H9 (cell line): ENCODE measurements around the gene TNFSF8. TPM values are rescaled to one million over a fixed set of nuclear protein-coding genes. Genes with fewer than 3 reads are reported as not detected.

ENCODE experiments used
- DNase-seq: peaks from one replicate; pipeline ENCODE4 v3.0.0-alpha.2; 2017
- H2AFZ ChIP-seq: one replicate; pipeline ENCODE4 v1.6.1; 2013; ENCODE audit warnings: mild to moderate bottlenecking, low read length, control low read depth, moderate library complexity
- H2AK5ac ChIP-seq: 2 replicates; pipeline ENCODE4 v1.6.1; 2013; ENCODE audit warnings: low read length, control low read depth, mixed read lengths; ENCODE audit not compliant: insufficient read length
- H2BK120ac ChIP-seq: one replicate; pipeline ENCODE4 v1.6.1; 2013; ENCODE audit warnings: low read depth, mild to moderate bottlenecking, low read length, control low read depth, inconsistent platforms; ENCODE audit not compliant: poor library complexity, severe bottlenecking
- H2BK12ac ChIP-seq: 2 replicates; pipeline ENCODE4 v1.6.1; 2013; ENCODE audit warnings: low read length, control low read depth, mixed read lengths, low read depth; ENCODE audit not compliant: insufficient read length
- H2BK15ac ChIP-seq: 2 replicates; pipeline ENCODE4 v1.6.1; 2013; ENCODE audit warnings: low read depth, low read length, control low read depth
- H2BK20ac ChIP-seq: one replicate; pipeline ENCODE4 v1.6.1; 2013; ENCODE audit warnings: low read depth, mild to moderate bottlenecking, low read length, control low read depth, inconsistent platforms; ENCODE audit not compliant: poor library complexity, severe bottlenecking
- H2BK5ac ChIP-seq: 2 replicates; pipeline ENCODE4 v1.6.1; 2013; ENCODE audit warnings: low read length, control low read depth, mixed read lengths; ENCODE audit not compliant: insufficient read length
- H3K14ac ChIP-seq: 2 replicates; pipeline ENCODE4 v1.6.1; 2013; ENCODE audit warnings: low read length, control low read depth; ENCODE audit not compliant: insufficient read depth
- H3K18ac ChIP-seq: 2 replicates; pipeline ENCODE4 v1.6.1; 2013; ENCODE audit warnings: low read depth, mild to moderate bottlenecking, mixed read lengths, low read length, control low read depth; ENCODE audit not compliant: insufficient read length
- H3K23ac ChIP-seq: 2 replicates; pipeline ENCODE4 v1.6.1; 2013; ENCODE audit warnings: low read length, control low read depth, mixed read lengths, low read depth; ENCODE audit not compliant: insufficient read length
- H3K23me2 ChIP-seq: 2 replicates; pipeline ENCODE4 v1.6.1; 2013; ENCODE audit warnings: low read depth, mild to moderate bottlenecking, mixed read lengths, low read length, control low read depth; ENCODE audit not compliant: insufficient read length, poor library complexity, severe bottlenecking
- H3K27ac ChIP-seq: 2 replicates; pipeline ENCODE4 v1.5.1; 2013; ENCODE audit warnings: low read length, control low read depth, mixed read lengths, low read depth; ENCODE audit not compliant: insufficient read length
- H3K27me3 ChIP-seq: 2 replicates; pipeline ENCODE4 v1.6.1; 2013; ENCODE audit warnings: low read length, control low read depth, inconsistent platforms; ENCODE audit not compliant: insufficient read depth
- H3K4ac ChIP-seq: 2 replicates; pipeline ENCODE4 v1.6.1; 2013; ENCODE audit warnings: low read depth, mild to moderate bottlenecking, control low read depth, inconsistent platforms, low read length, moderate library complexity
- H3K4me1 ChIP-seq: 2 replicates; pipeline ENCODE4 v1.6.1; 2013; ENCODE audit warnings: low read length, control low read depth, inconsistent platforms; ENCODE audit not compliant: insufficient read depth
- H3K4me2 ChIP-seq: 2 replicates; pipeline ENCODE4 v1.6.1; 2013; ENCODE audit warnings: low read length, control low read depth, mixed read lengths; ENCODE audit not compliant: insufficient read length, insufficient read depth
- H3K56ac ChIP-seq: 2 replicates; pipeline ENCODE4 v1.6.1; 2013; ENCODE audit warnings: low read depth, mild to moderate bottlenecking, mixed read lengths, low read length, control low read depth; ENCODE audit not compliant: insufficient read length
- H3K79me1 ChIP-seq: 2 replicates; pipeline ENCODE4 v1.6.1; 2013; ENCODE audit warnings: low read depth, mild to moderate bottlenecking, moderate library complexity, low read length, control low read depth, inconsistent platforms; ENCODE audit not compliant: insufficient read depth, poor library complexity, severe bottlenecking
- H3K79me2 ChIP-seq: 2 replicates; pipeline ENCODE4 v1.6.1; 2013; ENCODE audit warnings: low read length, control low read depth, inconsistent platforms; ENCODE audit not compliant: insufficient read depth
- H3K9ac ChIP-seq: 2 replicates; pipeline ENCODE4 v1.6.1; 2013; ENCODE audit warnings: low read length, control low read depth, mixed read lengths; ENCODE audit not compliant: insufficient read length; ENCODE audit errors: extremely low read depth
- H3K9me3 ChIP-seq: one replicate; pipeline ENCODE4 v1.6.1; 2013; ENCODE audit warnings: low read depth, low read length, inconsistent platforms; ENCODE audit not compliant: control insufficient read depth
- H3T11ph ChIP-seq: one replicate; pipeline ENCODE4 v1.6.1; 2013; ENCODE audit warnings: mild to moderate bottlenecking, low read length, control low read depth, inconsistent platforms
- H4K20me1 ChIP-seq: one replicate; pipeline ENCODE4 v1.6.1; 2013; ENCODE audit not compliant: control insufficient read depth, insufficient read length, insufficient read depth
- H4K5ac ChIP-seq: 2 replicates; pipeline ENCODE4 v1.6.1; 2013; ENCODE audit warnings: low read depth, mild to moderate bottlenecking, mixed read lengths, low read length, control low read depth; ENCODE audit not compliant: insufficient read length
- H4K8ac ChIP-seq: replicated peaks from 2 replicates; pipeline ENCODE4 v1.6.1; 2013; ENCODE audit warnings: low read length, control low read depth, mixed read lengths, low read depth; ENCODE audit not compliant: insufficient read length
- H4K91ac ChIP-seq: 2 replicates; pipeline ENCODE4 v1.6.1; 2013; ENCODE audit warnings: low read depth, mild to moderate bottlenecking, moderate library complexity, mixed read lengths, low read length, control low read depth; ENCODE audit not compliant: insufficient read length
- H3K27ac Mint-ChIP-seq, 3 experiments: 2 replicates in 2 of 3; 3 replicates in 1 of 3; pipeline ENCODE4 v1.8.0; 2020 to 2021; ENCODE audit warnings: mixed read lengths in 3 of 3, mild to moderate bottlenecking in 1 of 3, moderate library complexity in 1 of 3
- H3K27me3 Mint-ChIP-seq: 2 replicates; pipeline ENCODE4 v1.8.0; 2021; ENCODE audit warnings: low read depth, mild to moderate bottlenecking, moderate library complexity, mixed read lengths
- H3K36me3 Mint-ChIP-seq, 3 experiments: 2 replicates in 2 of 3; 3 replicates in 1 of 3; pipeline ENCODE4 v1.8.0; 2020 to 2021; ENCODE audit warnings: low read depth in 3 of 3, mixed read lengths in 3 of 3; ENCODE audit not compliant: insufficient read depth in 1 of 3
- H3K4me1 Mint-ChIP-seq, 2 experiments: 2 replicates each; pipeline ENCODE4 v1.8.0; 2020; ENCODE audit warnings: mixed read lengths in 2 of 2
- H3K4me3 Mint-ChIP-seq, 2 experiments: 2 replicates in 1 of 2; 3 replicates in 1 of 2; pipeline ENCODE4 v1.8.0; 2020 to 2021; ENCODE audit warnings: mild to moderate bottlenecking in 2 of 2, mixed read lengths in 2 of 2, moderate library complexity in 1 of 2
- H3K9me3 Mint-ChIP-seq, 2 experiments: 2 replicates in 1 of 2; 3 replicates in 1 of 2; pipeline ENCODE4 v1.8.0; 2020; ENCODE audit warnings: mild to moderate bottlenecking in 2 of 2, mixed read lengths in 2 of 2, moderate library complexity in 1 of 2
- CTCF ChIP-seq: fragments of 200-600 bp; sonication (generic); conservative IDR thresholded peaks from 3 replicates; pipeline ENCODE4 v1.8.0; 2021; ENCODE audit warnings: antibody characterized with exemption, mild to moderate bottlenecking
- WGBS: extraction: QIAGEN DNeasy Blood & Tissue Kit; methylation state at CpG from one replicate; pipeline ENCODE4 v1.1.7; 2013; ENCODE audit warnings: missing lambda C conversion rate, low lambda C conversion rate, mixed read lengths; ENCODE audit not compliant: insufficient read length; ENCODE audit errors: extremely low coverage; 5-methylcytosine and 5-hydroxymethylcytosine counted together
- total RNA-seq: library from RNA; stranded (reverse); gene quantifications from 2 replicates; pipeline ENCODE4 v1.2.1, GENCODE V29; 2021

Gene TNFSF8
- total RNA-seq, 1 experiment from 2014 or later = not detected

GRCh38 chr9:114898741-114899140 is 31.6 kb downstream of the TNFSF8 start:
- no peak for DNase-seq
- Histone ChIP-seq H3K23ac (no peak overlapping the region), H3T11ph (no peak overlapping the region), H2AFZ (no peak overlapping the region), H3K27ac (no peak overlapping the region), H3K79me2 (no peaks in the 10 kb centered on the region), H2BK20ac (no peak overlapping the region), H3K18ac (no peak overlapping the region), H3K56ac (no peak overlapping the region), H3K4ac (no peak overlapping the region), H2AK5ac (no peak overlapping the region), H3K4me1 (peaks cover 8% of the 10 kb centered on the region; the same call in 1 of the 2 replicates), H3K14ac (no peak overlapping the region), H2BK15ac (no peak overlapping the region), H4K20me1 (no peaks in the 10 kb centered on the region), H4K8ac (no peak overlapping the region), H2BK5ac (no peak overlapping the region), H3K23me2 (no peaks in the 10 kb centered on the region), H2BK120ac (no peak overlapping the region), H2BK12ac (no peak overlapping the region), H3K79me1 (no peaks in the 10 kb centered on the region), H3K9ac (no peak overlapping the region), H4K5ac (no peak overlapping the region), H4K91ac (no peak overlapping the region), H3K9me3 (no peaks in the 10 kb centered on the region), H3K4me2 (no peak overlapping the region), H3K27me3 (no peaks in the 10 kb centered on the region; the same call in none of the 2 replicates)
- no peaks in the 10 kb centered on the region for H3K36me3 Mint-ChIP-seq
- peaks cover 8% of the 10 kb centered on the region for H3K27me3 Mint-ChIP-seq
- H3K9me3 Mint-ChIP-seq = no peaks in the 10 kb centered on the region
- WGBS = no CpG with 5 or more reads among the region's 9 CpGs
- H3K4me3 Mint-ChIP-seq = no peak overlapping the region
- TF ChIP-seq CTCF = no peak
- H3K27ac Mint-ChIP-seq = no peak overlapping the region
- H3K4me1 Mint-ChIP-seq = peaks cover 4 to 14% of the 10 kb centered on the region in 2 experiments; a peak in 2 of 4 replicates
